GM12878 (cell line): ENCODE measurements around the gene TRAPPC6A. TPM values are rescaled to one million over a fixed set of nuclear protein-coding genes. Genes with fewer than 3 reads are reported as not detected.

Experiments used
- ATAC-seq: fragments of 200-7000 bp; cut with Tn5 transposase; 3 replicates; pipeline ENCODE4 v1.9.1; 2020; ENCODE audit warnings: mild to moderate bottlenecking, moderate library complexity
- BruUV-seq: library from RNA; stranded (reverse); fragments of 400-500 nt; replicated peaks from 2 replicates; lab custom pipeline; 2021; lab: Mats Ljungman, UMichigan
- CTCF ChIA-PET: fragments of 300-600 bp; sonication (Branson Sonifier 250); formaldehyde crosslinking; extraction: SDS; loops from one replicate; lab custom pipeline; 2021; ENCODE audit warnings: inconsistent platforms; lab: Yijun Ruan, JAX
- POLR2A ChIA-PET: fragments of 350-600 bp; formaldehyde crosslinking; extraction: SDS; loops from one replicate; lab custom pipeline; 2021; ENCODE audit warnings: inconsistent platforms; lab: Charles Lee
- RAD21 ChIA-PET: fragments of 300-600 bp; sonication (Branson Sonifier 250); formaldehyde crosslinking; loops from one replicate; lab custom pipeline; 2023; ENCODE audit warnings: antibody characterized with exemption; ENCODE audit not compliant: unreplicated experiment; lab: Charles Lee
- SMC1A ChIA-PET: fragments of 300-600 bp; sonication (Branson Sonifier 250); formaldehyde crosslinking; loops from one replicate; lab custom pipeline; 2023; ENCODE audit not compliant: unreplicated experiment, uncharacterized antibody; lab: Charles Lee
- DNase-seq: peaks from one replicate; pipeline ENCODE4 v3.0.0-alpha.2; 2011; ENCODE audit warnings: low read depth, low spot score
- FAIRE-seq: peaks from 3 replicates; lab custom pipeline; 2011; peaks lifted over from hg19 to GRCh38; lab: Jason Lieb, UNC
- H2AFZ ChIP-seq: 2 replicates; pipeline ENCODE4 v1.6.0; 2011; ENCODE audit warnings: low read depth, low read length, control low read depth; ENCODE audit not compliant: control insufficient read depth
- H3K27ac ChIP-seq: 2 replicates; pipeline ENCODE4 v1.5.1; 2011; ENCODE audit warnings: control low read depth; ENCODE audit not compliant: control insufficient read depth, insufficient read depth
- H3K27me3 ChIP-seq, 2 experiments: replicated peaks in 1 of 2; 2 replicates each; pipeline versions ENCODE4 v1.6.0 to v1.6.1; 2011; ENCODE audit warnings: low read length in 1 of 2; ENCODE audit not compliant: control insufficient read depth in 2 of 2, insufficient read depth in 2 of 2
- H3K36me3 ChIP-seq, 2 experiments: 2 replicates each; pipeline ENCODE4 v1.5.1; 2011; ENCODE audit warnings: low read length in 1 of 2; ENCODE audit not compliant: control insufficient read depth in 2 of 2, insufficient read depth in 2 of 2
- H3K4me1 ChIP-seq: 2 replicates; pipeline ENCODE4 v1.6.1; 2011; ENCODE audit warnings: mild to moderate bottlenecking, low read length, moderate library complexity, mixed read lengths; ENCODE audit not compliant: control insufficient read depth, insufficient read depth
- H3K4me2 ChIP-seq: 2 replicates; pipeline ENCODE4 v1.6.0; 2011; ENCODE audit warnings: control low read depth; ENCODE audit not compliant: control insufficient read depth, insufficient read depth
- H3K4me3 ChIP-seq: fragments of 200-600 bp; sonication (generic); 2 replicates; pipeline ENCODE4 v1.5.1; 2016
- H3K79me2 ChIP-seq: 2 replicates; pipeline ENCODE4 v1.6.0; 2011; ENCODE audit warnings: low read length; ENCODE audit not compliant: control insufficient read depth, insufficient read depth
- H3K9ac ChIP-seq: 2 replicates; pipeline ENCODE4 v1.8.0; 2011; ENCODE audit warnings: low read length, control low read depth, mixed read lengths; ENCODE audit not compliant: control insufficient read depth, insufficient read depth
- H3K9me3 ChIP-seq: replicated peaks from 3 replicates; pipeline ENCODE4 v1.5.1; 2011; ENCODE audit warnings: mild to moderate bottlenecking, low read length; ENCODE audit not compliant: control insufficient read depth, insufficient read depth
- H4K20me1 ChIP-seq: 2 replicates; pipeline ENCODE4 v1.6.0; 2011; ENCODE audit not compliant: control insufficient read depth, insufficient read depth
- CBFB ChIP-seq: IDR thresholded peaks from 2 replicates; pipeline ENCODE4 v1.6.1; 2016; ENCODE audit warnings: antibody characterized with exemption, low read depth
- CHD2 ChIP-seq: IDR thresholded peaks from 2 replicates; pipeline ENCODE4 v1.6.1; 2011; ENCODE audit warnings: low read depth, low read length, improper control_type of control experiment, borderline replicate concordance
- HCFC1 ChIP-seq: fragments of 150-350 bp; IDR thresholded peaks from 2 replicates; pipeline ENCODE4 v1.6.1; 2014; ENCODE audit warnings: low read length
- KLF5 ChIP-seq: fragments of 450-650 bp; IDR thresholded peaks from 2 replicates; pipeline ENCODE4 v1.6.1; 2014; ENCODE audit warnings: mild to moderate bottlenecking; ENCODE audit not compliant: partially characterized antibody
- POLR2A ChIP-seq: IDR thresholded peaks from 2 replicates; pipeline ENCODE4 v1.6.1; 2011; ENCODE audit warnings: low read depth, mild to moderate bottlenecking, low read length
- REST ChIP-seq: IDR thresholded peaks from 2 replicates; pipeline ENCODE4 v1.6.1; 2012; ENCODE audit warnings: mild to moderate bottlenecking, low read depth, low read length
- TCF3 ChIP-seq: IDR thresholded peaks from 2 replicates; pipeline ENCODE4 v1.6.1; 2012; ENCODE audit warnings: low read depth, mild to moderate bottlenecking, low read length, borderline replicate concordance; ENCODE audit not compliant: insufficient read depth
- TCF7 ChIP-seq: IDR thresholded peaks from 2 replicates; pipeline ENCODE4 v1.6.1; 2014; ENCODE audit warnings: antibody characterized with exemption, borderline replicate concordance
- YBX1 ChIP-seq: fragments of 450-650 bp; IDR thresholded peaks from 2 replicates; pipeline ENCODE4 v1.6.1; 2016; ENCODE audit warnings: antibody characterized with exemption
- ZBTB40 ChIP-seq: fragments of 450-650 bp; IDR thresholded peaks from 2 replicates; pipeline ENCODE4 v1.6.1; 2016; ENCODE audit warnings: mild to moderate bottlenecking, moderate library complexity, borderline replicate concordance
- WGBS: methylation state at CpG from one replicate; pipeline ENCODE4 v1.1.6; 2016; ENCODE audit warnings: low lambda C conversion rate; ENCODE audit not compliant: insufficient replicate concordance, insufficient coverage; ENCODE audit errors: missing lambda C conversion rate; 5-methylcytosine and 5-hydroxymethylcytosine counted together
- in situ Hi-C: fragments of 300-500 bp; cut with MboI; formaldehyde crosslinking; loops from 9 replicates; pipeline ENCODE4 v1.14.3; 2018; ENCODE audit warnings: mixed read lengths
- intact Hi-C: fragments of 100-400 bp; cut with micrococcal nuclease; formaldehyde crosslinking; loops from one replicate; pipeline ENCODE4 v1.14.2; 2022; ENCODE audit not compliant: unreplicated experiment
- polyA plus RNA-seq, 11 experiments: library from polyadenylated mRNA; depleted of rRNA in 4 of 11; unstranded in 6 of 11; stranded (reverse) in 5 of 11; fragments of >200 nt; fragmentation: Nextera tagmentation in 4 of 11; fragmentation: Illumina TruSeq in 1 of 11; extraction: Ambion mirVana in 4 of 11; extraction: Trizol in 1 of 11; gene quantifications; 1 replicate in 1 of 11; 2 replicates in 10 of 11; pipeline versions ENCODE4 v1.2.1 to v1.2.3, GENCODE V29; 2011 to 2016; ENCODE audit warnings: inconsistent platforms in 2 of 11, missing spikeins in 2 of 11, low read depth in 1 of 11
- total RNA-seq, 4 experiments: library from RNA; depleted of rRNA in 3 of 4; stranded (reverse); fragments of >200 nt in 3 of 4; fragmentation: Illumina TruSeq in 1 of 4; extraction: Trizol in 1 of 4; gene quantifications; 2 replicates each; pipeline versions ENCODE4 v1.2.1 to v1.2.3, GENCODE V29; 2013 to 2021
- TF ChIP-seq, protein P1 (sequence below): IDR thresholded peaks from 2 replicates; pipeline ENCODE4 v1.6.1; 2011; ENCODE audit warnings: borderline replicate concordance, low read depth, mild to moderate bottlenecking, moderate library complexity, mixed read lengths, low read length; ENCODE audit not compliant: insufficient read depth; ENCODE audit errors: extremely low read length

Gene TRAPPC6A
- total and polyA plus RNA-seq, 10 of the 15 experiments (the other 5 are each of a cell fraction or from before 2014, with no cell fraction given), result 1.8 to 83.9 (median 35.8) TPM

GRCh38 chr19:45218911-45219743 is 41.1 kb upstream of the TRAPPC6A start (continued):
- no peak for TF ChIP-seq ZBTB40
- no peak for TF ChIP-seq YBX1
- no peak for TF ChIP-seq CHD2
- no peak for TF ChIP-seq KLF5
- TF ChIP-seq POLR2A, result no peak
- no peak for TF ChIP-seq CBFB
- TF ChIP-seq HCFC1, result no peak

GRCh38 chr19:45218426-45218825 is 40.4 kb upstream of the TRAPPC6A start:
- no peak for FAIRE-seq

More at GRCh38 chr19:45218426-45218825, 40.4 kb upstream of the TRAPPC6A start:
- Histone ChIP-seq H3K4me1 (no peaks in the 10 kb centered on the region), H2AFZ (no peak overlapping the region), H3K79me2 (no peaks in the 10 kb centered on the region), H3K4me3 (no peak overlapping the region), H4K20me1 (no peaks in the 10 kb centered on the region), H3K9ac (no peak overlapping the region), H3K4me2 (no peak overlapping the region), H3K9me3 (no peaks in the 10 kb centered on the region), H3K27ac (no peak overlapping the region), H3K27me3 (peaks cover 2 to 3% of the 10 kb centered on the region in 2 experiments), H3K36me3 (no peaks in the 10 kb centered on the region)
- no TSS peak for BruUV-seq
- in situ Hi-C loops (no loop called here), intact Hi-C loops (no loop called here)
- SMC1A ChIA-PET, result interaction anchor here (0.7 kb wide), 1 partner anchor 264 kb away, joined by 4 read pairs; no protein-coding TSS in a partner anchor
- no peak for DNase-seq
- RAD21 ChIA-PET, result no interaction called here
- TF ChIP-seq, protein P1, sequence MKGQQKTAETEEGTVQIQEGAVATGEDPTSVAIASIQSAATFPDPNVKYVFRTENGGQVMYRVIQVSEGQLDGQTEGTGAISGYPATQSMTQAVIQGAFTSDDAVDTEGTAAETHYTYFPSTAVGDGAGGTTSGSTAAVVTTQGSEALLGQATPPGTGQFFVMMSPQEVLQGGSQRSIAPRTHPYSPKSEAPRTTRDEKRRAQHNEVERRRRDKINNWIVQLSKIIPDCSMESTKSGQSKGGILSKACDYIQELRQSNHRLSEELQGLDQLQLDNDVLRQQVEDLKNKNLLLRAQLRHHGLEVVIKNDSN, result no peak
- no peak for TF ChIP-seq TCF7
- TF ChIP-seq REST, result no peak
- TF ChIP-seq TCF3, result no peak
- POLR2A ChIA-PET, result no interaction called here
- WGBS, result 38% methylated on average over 4 of the region's 4 CpGs
- CTCF ChIA-PET, result interaction anchor here (0.6 kb wide), 1 partner anchor 608 kb away, joined by 3 read pairs; no protein-coding TSS in a partner anchor
- ATAC-seq, result no peak
